ENCODE data around the gene SMNDC1.

SMNDC1 gene

DNA sequence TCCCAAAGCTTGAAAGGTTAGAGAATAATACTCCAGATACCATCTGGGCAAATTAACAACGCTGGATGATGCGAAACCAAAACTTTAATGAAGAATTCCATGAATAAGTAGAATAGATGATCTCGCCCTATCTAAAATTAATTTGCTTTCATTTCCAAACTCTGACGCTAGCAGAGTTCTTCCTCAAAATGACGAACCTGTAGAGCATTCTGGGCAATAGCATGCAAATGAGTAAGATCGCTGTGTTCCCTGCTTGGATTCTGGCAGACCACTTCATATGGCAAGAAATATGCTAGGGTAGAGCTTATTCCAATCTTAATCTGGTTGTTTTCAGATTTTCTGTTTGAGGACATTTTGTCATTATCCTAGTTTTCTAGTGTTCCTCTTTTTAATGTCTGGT is 36.1 kb upstream of the SMNDC1 start:
- H3K9ac ChIP-seq (ENCODE audit: low read length), result no peak overlapping the region
- H3K9me3 ChIP-seq (ENCODE audit: low read length), result no peaks in the 10 kb centered on the region
- peak overlapping the region; percentile 23 for H3K4me3 ChIP-seq (ENCODE audit: low read depth, low read length, poor library complexity, severe bottlenecking)
- no peak overlapping the region for H3K27ac ChIP-seq (ENCODE audit: low read depth, low read length, poor library complexity, severe bottlenecking)
- H3K9me2 ChIP-seq (ENCODE audit: low read depth, low read length), result no peaks in the 10 kb centered on the region
- H3K27me3 ChIP-seq (ENCODE audit: insufficient read depth, low read length), result no peaks in the 10 kb centered on the region
- no peaks in the 10 kb centered on the region for H3K79me2 ChIP-seq (ENCODE audit: insufficient read depth, low read length)
- peak overlapping the region; percentile 21; the same call in 1 of the 2 replicates for H2AFZ ChIP-seq (ENCODE audit: low read length)
- no peaks in the 10 kb centered on the region for H4K20me1 ChIP-seq (ENCODE audit: insufficient read depth, low read length)
- no peaks in the 10 kb centered on the region for H3F3A ChIP-seq (ENCODE audit: insufficient read depth, low read length)
- peak overlapping the region; percentile 59 for H3K4me2 ChIP-seq (ENCODE audit: low read length)
- H3K36me3 ChIP-seq (ENCODE audit: insufficient read depth, low read length), result no peaks in the 10 kb centered on the region
- H3K4me1 ChIP-seq (ENCODE audit: insufficient read depth, low read length, severe bottlenecking), result peaks cover 30% of the 10 kb centered on the region
- TF ChIP-seq EZH2 (IDR thresholded peaks at IDR 0.05; ENCODE audit: borderline replicate concordance, low read length), result no peak
- TF ChIP-seq, protein P1, sequence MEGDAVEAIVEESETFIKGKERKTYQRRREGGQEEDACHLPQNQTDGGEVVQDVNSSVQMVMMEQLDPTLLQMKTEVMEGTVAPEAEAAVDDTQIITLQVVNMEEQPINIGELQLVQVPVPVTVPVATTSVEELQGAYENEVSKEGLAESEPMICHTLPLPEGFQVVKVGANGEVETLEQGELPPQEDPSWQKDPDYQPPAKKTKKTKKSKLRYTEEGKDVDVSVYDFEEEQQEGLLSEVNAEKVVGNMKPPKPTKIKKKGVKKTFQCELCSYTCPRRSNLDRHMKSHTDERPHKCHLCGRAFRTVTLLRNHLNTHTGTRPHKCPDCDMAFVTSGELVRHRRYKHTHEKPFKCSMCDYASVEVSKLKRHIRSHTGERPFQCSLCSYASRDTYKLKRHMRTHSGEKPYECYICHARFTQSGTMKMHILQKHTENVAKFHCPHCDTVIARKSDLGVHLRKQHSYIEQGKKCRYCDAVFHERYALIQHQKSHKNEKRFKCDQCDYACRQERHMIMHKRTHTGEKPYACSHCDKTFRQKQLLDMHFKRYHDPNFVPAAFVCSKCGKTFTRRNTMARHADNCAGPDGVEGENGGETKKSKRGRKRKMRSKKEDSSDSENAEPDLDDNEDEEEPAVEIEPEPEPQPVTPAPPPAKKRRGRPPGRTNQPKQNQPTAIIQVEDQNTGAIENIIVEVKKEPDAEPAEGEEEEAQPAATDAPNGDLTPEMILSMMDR (IDR thresholded peaks at IDR 0.05; ENCODE audit: low read length), result no peak

DNA sequence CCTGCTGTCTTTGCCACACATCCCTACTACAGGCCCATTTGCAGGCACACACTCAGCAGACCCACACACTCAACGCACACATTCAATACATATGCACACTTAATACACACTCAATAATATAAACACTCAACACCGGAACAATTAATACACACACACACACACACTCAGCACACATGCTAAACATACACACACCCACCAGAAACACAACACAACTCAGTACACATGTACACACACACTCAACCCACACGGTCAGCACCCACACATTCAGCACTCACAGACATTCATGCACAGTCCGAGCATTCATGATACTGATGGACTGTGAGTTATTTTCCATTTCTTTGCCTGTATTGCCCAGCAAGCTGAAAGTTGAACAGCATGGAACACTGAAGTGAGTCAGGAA is 35.4 kb upstream of the SMNDC1 start:
- no peak overlapping the region for H3K9ac ChIP-seq (ENCODE audit: low read length)
- H3K9me2 ChIP-seq (ENCODE audit: low read depth, low read length), result no peaks in the 10 kb centered on the region
- no peaks in the 10 kb centered on the region for H3K79me2 ChIP-seq (ENCODE audit: insufficient read depth, low read length)
- H3K9me3 ChIP-seq (ENCODE audit: low read length), result no peaks in the 10 kb centered on the region
- H3K27ac ChIP-seq (ENCODE audit: low read depth, low read length, poor library complexity, severe bottlenecking), result no peak overlapping the region
- no peak overlapping the region for H3K4me3 ChIP-seq (ENCODE audit: low read depth, low read length, poor library complexity, severe bottlenecking)
- no peaks in the 10 kb centered on the region for H3K27me3 ChIP-seq (ENCODE audit: insufficient read depth, low read length)
- no peaks in the 10 kb centered on the region for H3F3A ChIP-seq (ENCODE audit: insufficient read depth, low read length)
- H4K20me1 ChIP-seq (ENCODE audit: insufficient read depth, low read length), result no peaks in the 10 kb centered on the region
- H3K36me3 ChIP-seq (ENCODE audit: insufficient read depth, low read length), result no peaks in the 10 kb centered on the region
- peaks cover 29% of the 10 kb centered on the region for H3K4me1 ChIP-seq (ENCODE audit: insufficient read depth, low read length, severe bottlenecking)
- no peak for TF ChIP-seq EZH2 (IDR thresholded peaks at IDR 0.05; ENCODE audit: borderline replicate concordance, low read length)
- TF ChIP-seq, protein P1 (IDR thresholded peaks at IDR 0.05; ENCODE audit: low read length), result no peak
- 0 out of 2 replicates have a peak overlapping the region, but pooled peaks have one; percentile 21 for H2AFZ ChIP-seq (ENCODE audit: low read length)
- peak overlapping the region; percentile 59; the same call in 1 of the 2 replicates for H3K4me2 ChIP-seq (ENCODE audit: low read length)

DNA sequence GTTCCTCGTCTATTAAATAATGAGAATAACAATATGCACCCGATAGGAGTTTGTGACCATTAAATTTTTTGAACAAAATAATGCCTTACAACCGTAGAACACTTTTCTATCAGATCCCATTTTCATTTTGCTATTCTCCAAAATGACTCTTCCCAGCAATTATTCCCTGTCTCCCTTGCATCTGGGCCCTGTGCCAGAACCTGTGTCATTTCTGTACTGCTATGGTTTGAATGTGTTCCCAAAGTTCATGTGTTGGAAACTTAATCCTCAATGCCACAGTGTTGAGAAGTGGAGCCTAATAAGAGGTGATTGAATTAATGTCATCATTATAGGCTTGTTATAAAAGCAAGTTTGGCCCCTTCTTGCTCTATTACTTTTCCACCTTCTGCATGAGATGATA is 33.2 kb upstream of the SMNDC1 start:
- no peak overlapping the region for H3K27ac ChIP-seq (ENCODE audit: low read depth, low read length, poor library complexity, severe bottlenecking)
- H3K79me2 ChIP-seq (ENCODE audit: insufficient read depth, low read length), result no peaks in the 10 kb centered on the region
- no peaks in the 10 kb centered on the region for H4K20me1 ChIP-seq (ENCODE audit: insufficient read depth, low read length)
- no peaks in the 10 kb centered on the region for H3K9me2 ChIP-seq (ENCODE audit: low read depth, low read length)
- no peak overlapping the region for H3K4me3 ChIP-seq (ENCODE audit: low read depth, low read length, poor library complexity, severe bottlenecking)
- no peaks in the 10 kb centered on the region for H3K9me3 ChIP-seq (ENCODE audit: low read length)
- no peak for TF ChIP-seq EZH2 (IDR thresholded peaks at IDR 0.05; ENCODE audit: borderline replicate concordance, low read length)
- TF ChIP-seq, protein P1 (IDR thresholded peaks at IDR 0.05; ENCODE audit: low read length), result no peak
- H3F3A ChIP-seq (ENCODE audit: insufficient read depth, low read length), result no peaks in the 10 kb centered on the region
- H3K4me1 ChIP-seq (ENCODE audit: insufficient read depth, low read length, severe bottlenecking), result peaks cover 20% of the 10 kb centered on the region
- no peak overlapping the region for H3K4me2 ChIP-seq (ENCODE audit: low read length)
- H3K9ac ChIP-seq (ENCODE audit: low read length), result no peak overlapping the region
- no peak overlapping the region for H2AFZ ChIP-seq (ENCODE audit: low read length)
- H3K27me3 ChIP-seq (ENCODE audit: insufficient read depth, low read length), result no peaks in the 10 kb centered on the region
- no peaks in the 10 kb centered on the region for H3K36me3 ChIP-seq (ENCODE audit: insufficient read depth, low read length)

Measured in OCI-LY1 (cell line).